Fibroblast of skin of right biceps (primary cell): ENCODE data around the gene DGKK.
"Not testable (repeated sequence)": the region's sequence is repeated elsewhere in the genome, so short reads cannot be mapped to it uniquely, and the experiment has no call there.

Experiments
- DNase-seq: peaks from one replicate; pipeline ENCODE4 v3.0.0-alpha.2; 2013

DGKK gene

GRCh38 chrX:50407976-50408375, 62.6 kb downstream of the DGKK start:
- no peak for DNase-seq

- DNase-seq, result no peak
Observed at GRCh38 chrX:50403903-50404302, 66.7 kb downstream of the DGKK start.

- DNase-seq, result no peak
Observed at GRCh38 chrX:50402886-50403285, 67.7 kb downstream of the DGKK start.

GRCh38 chrX:50393902-50394301, 76.7 kb downstream of the DGKK start:
- DNase-seq, result no peak

- DNase-seq, result no peak
Observed at GRCh38 chrX:50386520-50386919, 84.1 kb downstream of the DGKK start.

GRCh38 chrX:50381729-50382415, 88.8 kb downstream of the DGKK start:
- DNase-seq, result no peak

GRCh38 chrX:50375481-50376267, 95.0 kb downstream of the DGKK start:
- DNase-seq, result no peak

- DNase-seq, result no peak
Observed at GRCh38 chrX:50372966-50373365, 97.7 kb downstream of the DGKK start.

GRCh38 chrX:50343917-50344316, 126.7 kb downstream of the DGKK start:
- no peak for DNase-seq

GRCh38 chrX:50333308-50333707, 137.3 kb downstream of the DGKK start:
- no peak for DNase-seq

- not testable (repeated sequence) for DNase-seq
Observed at GRCh38 chrX:50332668-50333067, 138.0 kb downstream of the DGKK start.

- DNase-seq, result no peak
Observed at GRCh38 chrX:50327235-50327634, 143.4 kb downstream of the DGKK start.
